ENCODE measurements around the gene NR5A1. TPM values are rescaled to one million over a fixed set of nuclear protein-coding genes. Genes with fewer than 3 reads are reported as not detected.

Gene NR5A1
- total RNA-seq, 2 experiments from 2014 or later: not detected

GRCh38 chr9:124491049-124491975, 15.9 kb downstream of the NR5A1 start:
- ChIA-PET POLR2A (no interaction called here), CTCF (no interaction called here)
- H3K9me3 Mint-ChIP-seq: no peaks in the 10 kb centered on the region
- no peak for DNase-seq
- no peaks in the 10 kb centered on the region for H3K36me3 Mint-ChIP-seq (ENCODE audit: low read depth)
- no peak overlapping the region for H3K4me3 Mint-ChIP-seq
- peaks cover 10% of the 10 kb centered on the region for H3K4me1 Mint-ChIP-seq
- peaks cover 2% of the 10 kb centered on the region for H3K27me3 Mint-ChIP-seq
- no peak overlapping the region for H3K27ac Mint-ChIP-seq

GRCh38 chr9:124490004-124490403, 17.2 kb downstream of the NR5A1 start:
- ChIA-PET CTCF (no interaction called here), POLR2A (no interaction called here)
- Mint-ChIP-seq H3K9me3 (no peaks in the 10 kb centered on the region), H3K36me3 (ENCODE audit: low read depth) (no peaks in the 10 kb centered on the region), H3K4me3 (no peak overlapping the region), H3K27me3 (peaks cover 2% of the 10 kb centered on the region), H3K27ac (no peak overlapping the region), H3K4me1 (no peaks in the 10 kb centered on the region)
- DNase-seq: no peak

- DNase-seq: no peak
- Mint-ChIP-seq H3K27me3 (peaks cover 2% of the 10 kb centered on the region), H3K36me3 (ENCODE audit: low read depth) (no peaks in the 10 kb centered on the region), H3K27ac (no peak overlapping the region), H3K4me3 (no peak overlapping the region), H3K4me1 (no peaks in the 10 kb centered on the region), H3K9me3 (no peaks in the 10 kb centered on the region)
- ChIA-PET POLR2A (no interaction called here), CTCF (no interaction called here)
Observed at GRCh38 chr9:124489222-124489621, 18.0 kb downstream of the NR5A1 start.

- Mint-ChIP-seq H3K27me3 (peaks cover 2% of the 10 kb centered on the region), H3K9me3 (no peaks in the 10 kb centered on the region), H3K36me3 (ENCODE audit: low read depth) (no peaks in the 10 kb centered on the region), H3K4me1 (no peaks in the 10 kb centered on the region), H3K27ac (no peak overlapping the region), H3K4me3 (no peak overlapping the region)
- no peak for DNase-seq
- POLR2A ChIA-PET: no interaction called here
- CTCF ChIA-PET: no interaction called here
Observed at GRCh38 chr9:124488641-124489210, 18.5 kb downstream of the NR5A1 start.

GRCh38 chr9:124487260-124488182, 19.7 kb downstream of the NR5A1 start:
- POLR2A ChIA-PET: no interaction called here
- Mint-ChIP-seq H3K9me3 (no peaks in the 10 kb centered on the region), H3K36me3 (ENCODE audit: low read depth) (no peaks in the 10 kb centered on the region), H3K27me3 (peaks cover 2% of the 10 kb centered on the region), H3K27ac (no peak overlapping the region), H3K4me1 (no peaks in the 10 kb centered on the region), H3K4me3 (no peak overlapping the region)
- no peak for DNase-seq
- CTCF ChIA-PET: interaction anchor here (0.7 kb wide), 1 partner anchor 17 kb away, joined by 3 read pairs; no protein-coding TSS in a partner anchor

GRCh38 chr9:124486778-124487259, 20.4 kb downstream of the NR5A1 start:
- Mint-ChIP-seq H3K36me3 (ENCODE audit: low read depth) (no peaks in the 10 kb centered on the region), H3K4me3 (no peak overlapping the region), H3K27me3 (peaks cover 2% of the 10 kb centered on the region), H3K27ac (no peak overlapping the region), H3K4me1 (no peaks in the 10 kb centered on the region), H3K9me3 (no peaks in the 10 kb centered on the region)
- POLR2A ChIA-PET: no interaction called here
- no peak for DNase-seq
- CTCF ChIA-PET: interaction anchor here (0.7 kb wide), 2 partner anchors 16 to 341 kb away, joined by 3 read pairs; no protein-coding TSS in a partner anchor

- H3K27me3 Mint-ChIP-seq: peaks cover 2% of the 10 kb centered on the region
- POLR2A ChIA-PET: no interaction called here
- CTCF ChIA-PET: interaction anchor here (0.7 kb wide), 1 partner anchor 9 kb away, joined by 3 read pairs; no protein-coding TSS in a partner anchor
Observed at GRCh38 chr9:124485936-124486335, 21.3 kb downstream of the NR5A1 start.

GRCh38 chr9:124485201-124485600, 22.0 kb downstream of the NR5A1 start:
- H3K4me1 Mint-ChIP-seq: peaks cover 2% of the 10 kb centered on the region
- no peak overlapping the region for H3K27ac Mint-ChIP-seq
- ChIA-PET POLR2A (no interaction called here), CTCF (no interaction called here)
- H3K36me3 Mint-ChIP-seq (ENCODE audit: low read depth): no peaks in the 10 kb centered on the region
- H3K9me3 Mint-ChIP-seq: no peaks in the 10 kb centered on the region
- no peak overlapping the region for H3K4me3 Mint-ChIP-seq
- no peak for DNase-seq
- H3K27me3 Mint-ChIP-seq: peaks cover 5% of the 10 kb centered on the region

More at GRCh38 chr9:124485936-124486335, 21.3 kb downstream of the NR5A1 start:
- no peak for DNase-seq
- Mint-ChIP-seq H3K4me1 (no peaks in the 10 kb centered on the region), H3K9me3 (no peaks in the 10 kb centered on the region), H3K27ac (no peak overlapping the region), H3K4me3 (no peak overlapping the region), H3K36me3 (ENCODE audit: low read depth) (no peaks in the 10 kb centered on the region)

- Mint-ChIP-seq H3K9me3 (no peaks in the 10 kb centered on the region), H3K4me1 (peaks cover 3% of the 10 kb centered on the region), H3K36me3 (ENCODE audit: low read depth) (no peaks in the 10 kb centered on the region), H3K27ac (no peak overlapping the region), H3K4me3 (no peak overlapping the region), H3K27me3 (peaks cover 14% of the 10 kb centered on the region)
- CTCF ChIA-PET: no interaction called here
- DNase-seq: no peak
- POLR2A ChIA-PET: no interaction called here
Observed at GRCh38 chr9:124483481-124483880, 23.7 kb downstream of the NR5A1 start.

GRCh38 chr9:124482431-124483031, 24.7 kb downstream of the NR5A1 start:
- peaks cover 14% of the 10 kb centered on the region for H3K27me3 Mint-ChIP-seq

GRCh38 chr9:124481115-124481514, 26.1 kb downstream of the NR5A1 start:
- DNase-seq: no peak
- no peak overlapping the region for H3K27ac Mint-ChIP-seq
- H3K4me3 Mint-ChIP-seq: no peak overlapping the region
- CTCF ChIA-PET: no interaction called here
- H3K27me3 Mint-ChIP-seq: peaks cover 14% of the 10 kb centered on the region
- H3K9me3 Mint-ChIP-seq: no peaks in the 10 kb centered on the region
- peaks cover 4% of the 10 kb centered on the region for H3K4me1 Mint-ChIP-seq
- no peaks in the 10 kb centered on the region for H3K36me3 Mint-ChIP-seq (ENCODE audit: low read depth)
- POLR2A ChIA-PET: no interaction called here

More at GRCh38 chr9:124482431-124483031, 24.7 kb downstream of the NR5A1 start:
- Mint-ChIP-seq H3K4me3 (no peak overlapping the region), H3K36me3 (ENCODE audit: low read depth) (no peaks in the 10 kb centered on the region), H3K4me1 (peaks cover 4% of the 10 kb centered on the region), H3K27ac (no peak overlapping the region), H3K9me3 (no peaks in the 10 kb centered on the region)
- POLR2A ChIA-PET: no interaction called here
- CTCF ChIA-PET: no interaction called here
- DNase-seq: no peak

- ChIA-PET POLR2A (no interaction called here), CTCF (no interaction called here)
- Mint-ChIP-seq H3K27me3 (peaks cover 14% of the 10 kb centered on the region), H3K36me3 (ENCODE audit: low read depth) (no peaks in the 10 kb centered on the region), H3K27ac (no peak overlapping the region), H3K9me3 (no peaks in the 10 kb centered on the region), H3K4me1 (peaks cover 4% of the 10 kb centered on the region), H3K4me3 (no peak overlapping the region)
- no peak for DNase-seq
Observed at GRCh38 chr9:124480621-124480981, 26.6 kb downstream of the NR5A1 start.
